K562 (cell line): ENCODE measurements around the gene RBBP7.

Experiments
- E2F5 ChIP-seq: sonication (generic); formaldehyde crosslinking; IDR thresholded peaks from 2 replicates; pipeline ENCODE4 v1.8.0; 2022; ENCODE audit warnings: mild to moderate bottlenecking, missing genetic modification reagents
- EZH2 ChIP-seq: IDR thresholded peaks from 2 replicates; pipeline ENCODE4 v1.6.1; 2012; ENCODE audit warnings: low read depth, mild to moderate bottlenecking, inconsistent platforms, low read length, borderline replicate concordance
- HDGF ChIP-seq: fragments of 450-650 bp; IDR thresholded peaks from 2 replicates; pipeline ENCODE4 v1.6.1; 2016
- HMGXB4 ChIP-seq: sonication (generic); formaldehyde crosslinking; IDR thresholded peaks from 2 replicates; pipeline ENCODE4 v1.8.1; 2023; ENCODE audit warnings: mild to moderate bottlenecking, missing genetic modification reagents
- MTA2 ChIP-seq: fragments of 450-650 bp; IDR thresholded peaks from 2 replicates; pipeline ENCODE4 v1.6.1; 2016; ENCODE audit warnings: low read depth
- RB1 ChIP-seq: fragments of 450-650 bp; IDR thresholded peaks from 2 replicates; pipeline ENCODE4 v1.6.1; 2017; ENCODE audit warnings: low read depth, mild to moderate bottlenecking
- REST ChIP-seq, 2 experiments: fragments of 450-650 bp; formaldehyde crosslinking in 1 of 2; IDR thresholded peaks; 2 replicates each; pipeline versions ENCODE4 v1.4.0 to v1.6.1; 2014 to 2020; ENCODE audit warnings: mild to moderate bottlenecking in 2 of 2, borderline replicate concordance in 1 of 2, low read depth in 1 of 2
- SMC3 ChIP-seq: conservative IDR thresholded peaks from 2 replicates; pipeline ENCODE4 v1.6.1; 2011; ENCODE audit warnings: low read depth, low read length, improper control_type of control experiment; ENCODE audit not compliant: insufficient read depth
- SRF ChIP-seq, 2 experiments: fragments of 250-450, 450-650 bp in 1 of 2; sonication (Bioruptor Pico) in 1 of 2; sonication (generic) in 1 of 2; formaldehyde crosslinking; IDR thresholded peaks; 2 replicates each; pipeline versions ENCODE4 v1.5.0 to v1.5.1; 2020 to 2022; ENCODE audit warnings: mild to moderate bottlenecking in 1 of 2, missing genetic modification reagents in 1 of 2
- SRSF3 ChIP-seq: fragments of 200-400 bp; formaldehyde crosslinking; IDR thresholded peaks from 2 replicates; pipeline ENCODE4 v1.6.1; 2016; ENCODE audit warnings: mild to moderate bottlenecking, low read length, moderate library complexity; ENCODE audit not compliant: insufficient read depth
- YY1 ChIP-seq, 3 experiments: IDR thresholded peaks; 2 replicates each; pipeline ENCODE4 v1.6.1; 2011; ENCODE audit warnings: low read length in 2 of 3, mild to moderate bottlenecking in 2 of 3, moderate library complexity in 2 of 3, borderline replicate concordance in 1 of 3, control low read depth in 1 of 3, low read depth in 1 of 3; ENCODE audit not compliant: insufficient read depth in 3 of 3, insufficient replicate concordance in 2 of 3, control insufficient read depth in 1 of 3, insufficient read length in 1 of 3; ENCODE audit errors: extremely low read depth in 1 of 3
- ZFP36 ChIP-seq: fragments of 150-350 bp; IDR thresholded peaks from 2 replicates; pipeline ENCODE4 v1.6.1; 2018; ENCODE audit warnings: low read length, low read depth; ENCODE audit not compliant: partially characterized antibody
- ZNF57 ChIP-seq: fragments of 450-650 bp; formaldehyde crosslinking; IDR thresholded peaks from 2 replicates; pipeline ENCODE4 v1.4.0; 2020; ENCODE audit warnings: mild to moderate bottlenecking, moderate library complexity

GRCh38 chrX:16897445-16897844 is 27.3 kb upstream of the RBBP7 start:
- TF ChIP-seq SMC3 = no peak
- TF ChIP-seq MTA2 = no peak
- no peak for TF ChIP-seq HDGF
- TF ChIP-seq YY1 (IDR thresholded peaks at IDR 0.05; ENCODE audit: borderline replicate concordance in 1 of 3, control insufficient read depth in 1 of 3, extremely low read depth in 1 of 3, insufficient read depth in 3 of 3, insufficient read length in 1 of 3, insufficient replicate concordance in 2 of 3, low read depth in 1 of 3, low read length in 2 of 3) = no peak
- TF ChIP-seq EZH2 = no peak
- TF ChIP-seq ZFP36 = no peak
- TF ChIP-seq SRSF3 = no peak
- TF ChIP-seq HMGXB4 = no peak
- TF ChIP-seq E2F5 (CRISPR knock-in tag) = no peak
- no peak for TF ChIP-seq ZNF57 (CRISPR knock-in tag)
- no peak for TF ChIP-seq REST (IDR thresholded peaks at IDR 0.05; ENCODE audit: borderline replicate concordance)
- no peak for TF ChIP-seq REST (CRISPR knock-in tag; IDR thresholded peaks at IDR 0.05; ENCODE audit: low read depth)
- TF ChIP-seq SRF (CRISPR knock-in tag; IDR thresholded peaks at IDR 0.05) = no peak
- TF ChIP-seq RB1 = no peak
